HG03439 (cell line): ENCODE measurements around the gene WDR26.
"Not testable (repeated sequence)": the region's sequence is repeated elsewhere in the genome, so short reads cannot be mapped to it uniquely, and the experiment has no call there.

ENCODE experiments used
- ATAC-seq: cut with Tn5 transposase; IDR thresholded peaks from one replicate; pipeline ENCODE4 v1.9.1; 2021; ENCODE audit warnings: mild to moderate bottlenecking, moderate library complexity; ENCODE audit not compliant: unreplicated experiment

The WDR26 gene

DNA sequence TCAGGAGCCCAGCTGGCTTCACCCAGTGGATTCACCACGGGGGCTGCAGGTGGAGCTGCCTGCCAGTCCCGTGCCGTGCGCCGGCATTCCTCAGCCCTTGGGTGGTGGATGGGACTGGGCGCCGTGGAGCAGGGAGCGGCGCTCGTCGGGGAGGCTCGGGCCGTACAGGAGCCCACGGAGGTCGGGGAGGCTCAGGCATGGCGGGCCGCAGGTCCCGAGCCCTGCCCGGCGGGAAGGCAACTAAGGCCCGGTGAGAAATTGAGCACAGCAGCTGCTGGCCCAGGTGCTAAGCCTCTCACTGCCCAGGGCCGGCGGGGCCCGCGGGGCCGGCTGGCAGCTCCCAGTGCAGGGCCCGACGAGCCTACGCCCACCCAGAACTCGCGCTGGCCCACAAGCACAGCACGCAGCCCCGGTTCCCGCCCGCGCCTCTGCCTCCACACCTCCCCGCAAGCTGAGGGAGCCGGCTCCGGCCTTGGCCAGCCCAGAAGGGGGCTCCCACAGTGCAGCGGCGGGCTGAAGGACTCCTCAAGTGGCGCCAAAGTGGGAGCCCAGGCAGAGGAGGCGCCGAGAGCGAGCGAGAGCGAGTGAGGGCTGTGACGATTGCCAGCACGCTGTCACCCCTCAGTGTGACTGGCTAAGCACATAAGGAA is 82.0 kb downstream of the WDR26 start:
- not testable (repeated sequence) for ATAC-seq

DNA sequence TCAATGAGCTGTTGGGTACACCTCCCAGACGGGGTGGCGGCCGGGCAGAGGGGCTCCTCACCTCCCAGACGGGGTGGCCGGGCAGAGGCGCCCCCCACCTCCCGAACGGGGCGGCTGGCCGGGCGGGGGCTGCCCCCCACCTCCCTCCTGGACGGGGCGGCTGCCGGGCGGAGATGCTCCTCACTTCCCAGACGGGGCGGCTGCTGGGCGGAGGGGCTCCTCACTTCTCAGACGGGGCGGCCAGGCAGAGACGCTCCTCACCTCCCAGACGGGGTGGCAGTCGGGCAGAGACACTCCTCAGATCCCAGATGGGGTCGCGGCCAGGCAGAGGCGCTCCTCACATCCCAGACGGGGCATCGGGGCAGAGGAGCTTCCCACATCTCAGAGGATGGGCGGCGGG is 84.9 kb downstream of the WDR26 start:
- not testable (repeated sequence) for ATAC-seq

DNA sequence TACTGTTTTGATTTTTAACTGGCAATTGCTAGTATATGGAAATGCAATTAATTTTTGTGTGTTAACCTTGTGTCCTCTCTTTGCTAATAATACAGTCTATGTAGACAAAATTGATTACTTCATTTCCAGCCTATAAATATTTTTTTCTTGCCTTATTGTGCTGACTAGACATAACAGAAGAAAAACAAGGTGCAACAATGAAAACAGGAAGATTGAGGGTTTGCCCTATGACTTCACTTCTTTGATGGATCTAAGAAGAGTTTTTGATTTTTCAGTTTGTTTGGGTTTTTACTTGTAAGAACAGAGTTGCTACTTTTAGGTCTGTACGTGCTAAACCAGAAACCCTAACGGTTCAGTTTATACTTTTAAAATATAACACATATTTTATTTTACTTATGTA is 86.5 kb downstream of the WDR26 start:
- no peak for ATAC-seq

DNA sequence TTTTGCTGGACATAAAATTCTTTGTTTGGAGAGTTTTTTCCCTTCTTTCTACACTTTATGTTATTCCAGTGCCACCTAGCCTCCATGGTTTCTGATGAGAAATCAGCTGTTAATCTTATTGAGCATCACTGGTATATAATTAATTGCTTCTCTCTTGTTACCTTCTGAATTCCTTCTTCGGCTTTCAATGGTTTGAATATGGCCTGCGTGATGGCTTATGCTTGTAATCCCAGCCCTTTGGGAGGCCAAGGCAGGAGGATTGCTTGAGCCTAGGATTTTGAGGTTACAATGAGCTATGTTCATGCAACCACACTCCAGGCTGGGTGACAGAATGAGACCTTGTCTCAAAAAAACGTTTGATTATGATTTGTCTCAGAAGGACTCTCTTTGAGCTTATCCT is 90.9 kb downstream of the WDR26 start:
- ATAC-seq: no peak

DNA sequence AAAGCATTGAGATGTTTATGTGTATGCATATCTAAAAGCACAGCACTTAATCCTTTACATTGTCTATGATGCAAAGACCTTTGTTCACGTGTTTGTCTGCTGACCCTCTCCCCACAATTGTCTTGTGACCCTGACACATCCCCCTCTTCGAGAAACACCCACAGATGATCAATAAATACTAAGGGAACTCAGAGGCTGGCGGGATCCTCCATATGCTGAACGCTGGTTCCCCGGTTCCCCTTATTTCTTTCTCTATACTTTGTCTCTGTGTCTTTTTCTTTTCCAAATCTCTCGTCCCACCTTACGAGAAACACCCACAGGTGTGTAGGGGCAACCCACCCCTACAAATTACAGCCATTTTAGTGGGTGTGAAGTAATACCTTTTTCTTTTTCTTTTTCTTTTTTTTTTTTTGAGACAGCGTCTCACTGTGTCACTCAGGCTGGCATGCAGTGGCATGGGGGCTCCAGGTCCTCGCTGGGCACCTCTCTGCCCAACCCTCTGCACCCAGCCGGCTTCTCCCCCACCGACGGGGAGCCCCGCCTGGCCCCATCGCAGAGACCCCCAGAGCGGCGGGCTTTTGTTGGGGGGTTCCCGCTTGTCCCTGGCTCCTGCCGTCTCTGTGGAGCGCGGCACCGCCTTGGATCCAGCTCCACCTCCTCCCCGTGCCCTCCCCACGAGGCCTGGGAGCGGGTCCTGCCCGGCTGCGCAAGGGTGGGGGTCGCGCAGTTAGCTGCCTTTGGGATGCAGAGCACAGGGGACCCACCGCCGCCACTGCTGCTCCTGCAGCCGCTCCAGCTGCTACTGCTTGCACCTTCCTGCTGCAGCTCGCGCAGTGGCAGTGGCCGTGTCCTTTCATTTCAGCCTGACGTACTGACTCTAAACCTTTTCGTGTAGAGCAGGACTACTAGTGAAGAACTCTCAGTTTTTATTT is 93.9 kb downstream of the WDR26 start:
- ATAC-seq: not testable (repeated sequence)

DNA sequence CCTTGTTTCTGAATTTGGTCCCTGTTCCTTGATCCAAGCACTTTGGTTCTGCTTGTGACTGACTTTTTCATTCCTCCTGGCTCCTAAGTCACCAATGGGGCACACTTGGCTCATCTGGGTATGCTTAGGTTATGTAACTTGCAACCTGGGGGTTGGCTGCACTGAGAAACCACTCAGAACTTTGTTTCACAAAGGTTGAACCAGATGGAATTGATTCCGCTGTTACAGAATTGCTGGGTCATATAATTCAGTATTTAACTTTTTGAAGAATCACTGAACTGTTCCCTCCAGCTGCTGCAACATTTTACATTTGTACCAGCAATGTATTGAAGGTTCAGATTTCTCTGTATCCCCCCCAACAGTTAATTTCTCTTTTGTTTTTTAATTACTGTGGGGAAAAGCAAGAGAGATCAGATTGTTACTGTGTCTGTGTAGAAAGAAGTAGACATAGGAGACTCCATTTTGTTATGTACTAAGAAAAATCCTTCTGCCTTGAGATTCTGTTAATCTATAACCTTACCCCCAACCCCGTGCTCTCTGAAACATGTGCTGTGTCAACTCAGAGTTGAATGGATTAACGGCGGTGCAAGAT is 95.1 kb downstream of the WDR26 start:
- no peak for ATAC-seq

DNA sequence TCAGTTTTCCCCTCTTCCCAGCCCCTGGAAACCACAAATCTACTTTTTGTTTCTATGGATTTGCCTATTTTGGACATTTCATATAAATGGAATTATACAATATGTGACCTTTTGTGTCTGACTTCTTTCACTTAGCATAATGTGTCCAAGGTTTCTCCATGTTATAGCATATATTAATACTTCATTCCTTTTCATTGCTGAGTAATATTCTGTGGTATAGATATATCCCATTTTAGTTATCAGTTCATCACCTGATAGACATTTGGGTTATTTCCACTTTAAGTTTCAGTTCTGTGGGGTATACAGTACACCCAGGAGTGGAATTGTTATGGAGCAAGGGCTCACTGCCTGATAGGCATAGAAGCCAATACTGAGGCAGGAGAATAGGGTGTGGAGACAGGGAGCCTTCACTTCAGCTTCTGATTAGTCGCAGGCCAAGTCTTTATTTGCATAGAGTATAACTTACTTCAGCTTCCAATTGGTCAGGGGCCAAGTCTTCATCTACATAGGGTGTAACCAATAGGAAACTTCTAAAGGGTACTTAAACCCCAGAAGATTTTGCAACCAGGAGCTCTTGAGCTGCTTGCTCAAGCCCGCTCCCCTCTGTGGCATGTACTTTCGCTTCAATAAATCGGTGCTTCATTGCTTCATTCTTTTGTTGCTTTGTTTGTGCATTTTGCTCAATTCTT is 96.3 kb downstream of the WDR26 start:
- no peak for ATAC-seq
